T-helper 17 cell (primary cell): ENCODE results near the gene LCLAT1. TPM values are rescaled to one million over a fixed set of nuclear protein-coding genes. Genes with fewer than 3 reads are reported as not detected.

Experiments
- ATAC-seq: fragments of 150-1000 bp; cut with Tn5 transposase; 2 replicates; pipeline ENCODE4 v1.10.0; 2021; ENCODE audit warnings: mild to moderate bottlenecking, moderate library complexity
- DNase-seq, 3 donors: peaks; one replicate each; pipeline versions ENCODE4 v3.0.0 to v3.0.0-alpha.2; 2020 to 2021
- H3K9me3 ChIP-seq: one replicate; pipeline ENCODE4 v1.7.0; 2013; ENCODE audit warnings: low read length, mild to moderate bottlenecking; ENCODE audit not compliant: control insufficient read depth, poor library complexity, severe bottlenecking
- H3K27ac Mint-ChIP-seq: one replicate; pipeline ENCODE4 v1.8.0; 2022; ENCODE audit warnings: mild to moderate bottlenecking, moderate library complexity, mixed read lengths
- H3K27me3 Mint-ChIP-seq: one replicate; pipeline ENCODE4 v1.8.0; 2022; ENCODE audit warnings: mixed read lengths
- H3K36me3 Mint-ChIP-seq: one replicate; pipeline ENCODE4 v1.8.0; 2022; ENCODE audit warnings: low read depth, mixed read lengths
- H3K4me1 Mint-ChIP-seq: one replicate; pipeline ENCODE4 v1.8.0; 2022; ENCODE audit warnings: mild to moderate bottlenecking, mixed read lengths
- H3K4me3 Mint-ChIP-seq: one replicate; pipeline ENCODE4 v1.8.0; 2022; ENCODE audit warnings: mild to moderate bottlenecking, moderate library complexity, mixed read lengths
- total RNA-seq, 4 donors: library from RNA in 2 of 4; stranded (reverse) in 2 of 4; gene quantifications; one replicate each; pipeline ENCODE4 v1.2.3 and lab custom pipeline; 2022 to 2026

LCLAT1 gene
- total RNA-seq, 2 donors from 2014 or later, result 6.7 to 18.2 TPM

DNA sequence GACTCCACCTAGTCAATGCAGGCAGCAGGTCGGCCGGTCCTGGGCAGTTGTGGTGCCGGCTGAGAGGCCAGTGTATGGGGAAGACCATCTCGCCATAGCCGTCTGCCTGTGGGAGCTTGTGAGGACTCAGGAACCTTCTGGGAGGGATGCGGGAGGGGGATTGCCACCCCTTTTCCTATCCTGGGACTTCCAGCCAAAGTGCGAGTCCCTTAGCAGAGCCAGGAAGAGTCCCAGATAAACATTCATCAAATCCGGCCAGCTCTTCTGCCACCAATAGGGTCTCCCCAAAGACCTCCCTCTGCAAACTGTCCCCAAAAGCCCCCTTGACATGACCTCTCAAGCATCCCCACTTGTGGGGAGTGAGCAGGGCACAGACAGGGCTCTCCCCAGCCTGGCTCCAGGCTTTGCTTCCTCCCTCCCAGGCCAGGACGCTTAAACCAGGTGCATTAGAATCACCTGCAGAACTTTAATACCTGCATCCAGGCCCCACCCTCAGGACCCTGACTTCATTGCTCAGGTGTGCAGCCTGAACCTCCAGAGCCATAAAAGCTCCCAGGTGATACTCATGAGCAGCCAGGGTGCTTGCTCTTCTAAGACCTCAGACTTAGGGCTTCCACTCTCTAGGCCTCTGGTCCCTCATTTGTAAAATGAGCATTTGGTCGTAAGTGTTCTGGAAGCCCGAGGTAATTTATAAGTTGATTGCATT, 200.9 kb downstream of the LCLAT1 start:
- H3K27ac Mint-ChIP-seq, result no peak overlapping the region
- H3K36me3 Mint-ChIP-seq, result no peaks in the 10 kb centered on the region
- no peak for DNase-seq
- H3K4me1 Mint-ChIP-seq, result no peaks in the 10 kb centered on the region
- no peak for ATAC-seq
- no peaks in the 10 kb centered on the region for H3K27me3 Mint-ChIP-seq
- H3K4me3 Mint-ChIP-seq, result no peak overlapping the region
- no peaks in the 10 kb centered on the region for H3K9me3 ChIP-seq

GRCh38 chr2:30649278-30649677, 202.2 kb downstream of the LCLAT1 start:
- H3K4me3 Mint-ChIP-seq, result no peak overlapping the region
- DNase-seq (no peak), ATAC-seq (no peak)
- H3K27ac Mint-ChIP-seq, result no peak overlapping the region
- no peaks in the 10 kb centered on the region for H3K4me1 Mint-ChIP-seq
- no peaks in the 10 kb centered on the region for H3K9me3 ChIP-seq
- H3K27me3 Mint-ChIP-seq, result no peaks in the 10 kb centered on the region
- no peaks in the 10 kb centered on the region for H3K36me3 Mint-ChIP-seq

- H3K27me3 Mint-ChIP-seq, result peaks cover 2% of the 10 kb centered on the region
Observed at GRCh38 chr2:30649828-30650227, 202.8 kb downstream of the LCLAT1 start.

GRCh38 chr2:30652271-30652915, 205.3 kb downstream of the LCLAT1 start:
- no peaks in the 10 kb centered on the region for H3K4me1 Mint-ChIP-seq
- DNase-seq (no peak), ATAC-seq (no peak)
- no peak overlapping the region for H3K27ac Mint-ChIP-seq
- no peaks in the 10 kb centered on the region for H3K9me3 ChIP-seq
- no peak overlapping the region for H3K4me3 Mint-ChIP-seq
- peaks cover 7% of the 10 kb centered on the region for H3K27me3 Mint-ChIP-seq
- no peaks in the 10 kb centered on the region for H3K36me3 Mint-ChIP-seq

More at GRCh38 chr2:30649828-30650227, 202.8 kb downstream of the LCLAT1 start:
- H3K4me1 Mint-ChIP-seq, result no peaks in the 10 kb centered on the region
- no peak for DNase-seq
- no peak overlapping the region for H3K4me3 Mint-ChIP-seq
- H3K36me3 Mint-ChIP-seq, result no peaks in the 10 kb centered on the region
- no peak for ATAC-seq
- H3K9me3 ChIP-seq, result no peaks in the 10 kb centered on the region
- no peak overlapping the region for H3K27ac Mint-ChIP-seq

GRCh38 chr2:30653847-30654246, 206.8 kb downstream of the LCLAT1 start:
- peaks cover 11% of the 10 kb centered on the region for H3K27me3 Mint-ChIP-seq
- DNase-seq (no peak), ATAC-seq (no peak)

GRCh38 chr2:30654404-30654803, 207.4 kb downstream of the LCLAT1 start:
- no peaks in the 10 kb centered on the region for H3K4me1 Mint-ChIP-seq
- H3K27me3 Mint-ChIP-seq, result peaks cover 11% of the 10 kb centered on the region
- H3K27ac Mint-ChIP-seq, result no peak overlapping the region
- H3K9me3 ChIP-seq, result no peaks in the 10 kb centered on the region
- ATAC-seq, result no peak
- no peak for DNase-seq
- H3K4me3 Mint-ChIP-seq, result no peak overlapping the region
- H3K36me3 Mint-ChIP-seq, result no peaks in the 10 kb centered on the region

More at GRCh38 chr2:30653847-30654246, 206.8 kb downstream of the LCLAT1 start:
- H3K9me3 ChIP-seq, result no peaks in the 10 kb centered on the region
- H3K4me3 Mint-ChIP-seq, result no peak overlapping the region
- no peak overlapping the region for H3K27ac Mint-ChIP-seq
- no peaks in the 10 kb centered on the region for H3K36me3 Mint-ChIP-seq
- H3K4me1 Mint-ChIP-seq, result no peaks in the 10 kb centered on the region

- Mint-ChIP-seq H3K4me3 (no peak overlapping the region), H3K27ac (no peak overlapping the region), H3K36me3 (no peaks in the 10 kb centered on the region), H3K4me1 (no peaks in the 10 kb centered on the region), H3K27me3 (peaks cover 11% of the 10 kb centered on the region)
- ATAC-seq, result no peak
- no peak for DNase-seq
- H3K9me3 ChIP-seq, result no peaks in the 10 kb centered on the region
Observed at GRCh38 chr2:30655211-30655610, 208.2 kb downstream of the LCLAT1 start.

DNA sequence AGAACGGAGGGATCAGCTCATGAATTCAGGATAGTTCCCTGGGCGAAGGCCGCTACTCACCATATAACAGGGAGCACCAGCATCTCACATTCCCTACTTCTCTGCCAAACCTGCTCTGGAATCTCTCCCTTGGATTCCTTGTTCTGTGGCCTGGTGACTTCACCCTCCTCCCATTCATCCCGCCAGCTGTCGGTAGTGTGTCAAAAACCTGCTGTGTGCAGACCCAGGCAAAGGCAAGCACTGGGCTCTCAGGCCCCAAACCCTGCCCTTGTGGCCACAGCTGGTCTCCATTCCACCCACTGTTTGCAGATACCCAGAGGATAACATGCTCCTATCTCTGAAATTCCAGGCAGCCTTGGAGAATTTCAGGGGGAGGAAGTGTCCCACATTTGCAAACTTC, 208.6 kb downstream of the LCLAT1 start:
- peaks cover 11% of the 10 kb centered on the region for H3K27me3 Mint-ChIP-seq
- H3K36me3 Mint-ChIP-seq, result no peaks in the 10 kb centered on the region
- no peak overlapping the region for H3K27ac Mint-ChIP-seq
- ATAC-seq, result no peak
- no peak for DNase-seq
- H3K4me1 Mint-ChIP-seq, result no peaks in the 10 kb centered on the region
- H3K9me3 ChIP-seq, result no peaks in the 10 kb centered on the region
- no peak overlapping the region for H3K4me3 Mint-ChIP-seq

GRCh38 chr2:30656079-30656478, 209.0 kb downstream of the LCLAT1 start:
- Mint-ChIP-seq H3K4me1 (no peaks in the 10 kb centered on the region), H3K4me3 (no peak overlapping the region), H3K27ac (no peak overlapping the region), H3K36me3 (no peaks in the 10 kb centered on the region), H3K27me3 (peaks cover 11% of the 10 kb centered on the region)
- H3K9me3 ChIP-seq, result no peaks in the 10 kb centered on the region
- DNase-seq (no peak), ATAC-seq (no peak)

GRCh38 chr2:30661173-30662107, 214.4 kb downstream of the LCLAT1 start:
- Mint-ChIP-seq H3K27ac (no peak overlapping the region), H3K4me3 (no peak overlapping the region), H3K4me1 (no peaks in the 10 kb centered on the region), H3K36me3 (no peaks in the 10 kb centered on the region), H3K27me3 (peaks cover 4% of the 10 kb centered on the region)
- DNase-seq, result no peak
- no peaks in the 10 kb centered on the region for H3K9me3 ChIP-seq
- no peak for ATAC-seq

- ATAC-seq (no peak), DNase-seq (no peak)
- no peak overlapping the region for H3K27ac Mint-ChIP-seq
- H3K4me1 Mint-ChIP-seq, result no peaks in the 10 kb centered on the region
- H3K9me3 ChIP-seq, result no peaks in the 10 kb centered on the region
- no peaks in the 10 kb centered on the region for H3K36me3 Mint-ChIP-seq
- H3K27me3 Mint-ChIP-seq, result peaks cover 4% of the 10 kb centered on the region
- H3K4me3 Mint-ChIP-seq, result no peak overlapping the region
Observed at GRCh38 chr2:30662268-30663131, 215.5 kb downstream of the LCLAT1 start.

DNA sequence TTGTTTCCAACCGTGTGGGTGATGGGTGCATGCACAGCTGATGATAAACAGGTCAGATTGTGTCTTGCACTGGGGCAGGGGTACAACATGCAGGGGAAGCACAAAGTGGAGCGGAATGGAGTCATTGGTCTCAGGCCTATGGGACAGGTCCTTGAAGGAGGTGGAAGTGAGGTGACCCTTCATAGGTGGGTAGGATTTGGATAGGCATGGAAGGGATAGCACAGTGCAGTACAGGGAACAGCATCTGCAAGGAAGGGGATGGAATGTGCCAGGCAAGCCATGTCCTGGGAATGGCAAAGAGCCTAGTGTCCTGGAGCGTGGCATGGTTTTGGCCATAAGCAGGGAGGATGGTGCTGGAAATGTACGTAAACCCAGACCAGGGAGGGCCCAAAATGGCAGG, 216.3 kb downstream of the LCLAT1 start:
- DNase-seq (no peak), ATAC-seq (no peak)
- no peak overlapping the region for H3K4me3 Mint-ChIP-seq
- peaks cover 3% of the 10 kb centered on the region for H3K27me3 Mint-ChIP-seq
- no peaks in the 10 kb centered on the region for H3K9me3 ChIP-seq
- H3K36me3 Mint-ChIP-seq, result no peaks in the 10 kb centered on the region
- H3K4me1 Mint-ChIP-seq, result no peaks in the 10 kb centered on the region
- H3K27ac Mint-ChIP-seq, result no peak overlapping the region
